Prostate gland (tissue), 2 donors: ENCODE measurements around the gene TBC1D22A. TPM values are rescaled to one million over a fixed set of nuclear protein-coding genes. Genes with fewer than 3 reads are reported as not detected.

Experiments
- DNase-seq: peaks from one replicate; pipeline ENCODE4 v3.0.0-alpha.2; 2019; ENCODE audit warnings: low spot score
- H3K27ac ChIP-seq, 2 donors: fragments of 200-600 bp; sonication (generic); 2 replicates each; pipeline ENCODE4 v1.5.1; 2017 to 2019
- H3K27me3 ChIP-seq: fragments of 200-600 bp; sonication (generic); replicated peaks from 2 replicates; pipeline ENCODE4 v1.5.1; 2019; ENCODE audit not compliant: insufficient read depth
- H3K36me3 ChIP-seq, 2 donors: fragments of 200-600 bp; sonication (generic); 1 replicate in 1 of 2; 2 replicates in 1 of 2; pipeline versions ENCODE4 v1.5.1 to v1.8.1; 2017 to 2019
- H3K4me1 ChIP-seq: fragments of 200-600 bp; sonication (generic); replicated peaks from 2 replicates; pipeline ENCODE4 v1.5.1; 2019
- H3K4me3 ChIP-seq, 2 donors: fragments of 200-600 bp; sonication (generic); 2 replicates each; pipeline ENCODE4 v1.5.1; 2017 to 2019
- H3K9me3 ChIP-seq: fragments of 200-600 bp; sonication (generic); 2 replicates; pipeline ENCODE4 v1.5.1; 2017
- CTCF ChIP-seq, 4 experiments: fragments of 200-600 bp in 2 of 4; fragments of 450-650 bp in 2 of 4; sonication (generic) in 2 of 4; IDR thresholded peaks; 1 replicate in 3 of 4; 2 replicates in 1 of 4; pipeline ENCODE4 v1.5.1; 2016 to 2019; ENCODE audit warnings: antibody characterized with exemption in 4 of 4, mild to moderate bottlenecking in 2 of 4, moderate library complexity in 2 of 4
- POLR2A ChIP-seq: fragments of 450-650 bp; IDR thresholded peaks from one replicate; pipeline ENCODE4 v1.6.1; 2016; ENCODE audit warnings: antibody characterized with exemption, mild to moderate bottlenecking
- POLR2AphosphoS5 ChIP-seq: sonication (generic); formaldehyde crosslinking; IDR thresholded peaks from one replicate; pipeline ENCODE4 v1.6.1; 2017; ENCODE audit warnings: antibody characterized with exemption
- WGBS: methylation state at CpG from one replicate; pipeline ENCODE4 v1.1.5; 2018; 5-methylcytosine and 5-hydroxymethylcytosine counted together
- intact Hi-C: fragments of 100-400 bp; cut with DNase I; formaldehyde crosslinking; loops from one replicate; pipeline ENCODE4 v1.14.2; 2022
- total RNA-seq, 2 donors: library from RNA; depleted of rRNA; stranded (reverse); fragments of >200 nt; gene quantifications; one replicate each; pipeline ENCODE4 v1.1.0, GENCODE V29; 2016

TBC1D22A gene
- total RNA-seq, 2 donors from 2014 or later, result 16.0 to 30.7 TPM

GRCh38 chr22:46907241-46908215 is 145.1 kb downstream of the TBC1D22A start:
- no peak for DNase-seq
- WGBS, result 94% methylated on average over 24 of the region's 24 CpGs

GRCh38 chr22:46908641-46909107 is 146.2 kb downstream of the TBC1D22A start:
- no peak overlapping the region for H3K4me3 ChIP-seq
- no peaks in the 10 kb centered on the region for H3K4me1 ChIP-seq
- no peak for DNase-seq
- no peaks in the 10 kb centered on the region for H3K9me3 ChIP-seq
- no peak overlapping the region for H3K27ac ChIP-seq
- intact Hi-C loops, result no loop called here
- TF ChIP-seq POLR2AphosphoS5 (no peak), POLR2A (no peak), CTCF (IDR thresholded peaks at IDR 0.05) (no peak)
- 88% methylated on average over 15 of the region's 15 CpGs for WGBS
- H3K27me3 ChIP-seq, result no peaks in the 10 kb centered on the region
- H3K36me3 ChIP-seq, result no peaks in the 10 kb centered on the region

More at GRCh38 chr22:46907241-46908215, 145.1 kb downstream of the TBC1D22A start:
- Histone ChIP-seq H3K27me3 (no peaks in the 10 kb centered on the region), H3K9me3 (no peaks in the 10 kb centered on the region), H3K36me3 (no peaks in the 10 kb centered on the region), H3K4me1 (no peaks in the 10 kb centered on the region), H3K27ac (no peak overlapping the region), H3K4me3 (no peak overlapping the region)
- intact Hi-C loops, result no loop called here
- TF ChIP-seq POLR2A, result no peak
- no peak for TF ChIP-seq POLR2AphosphoS5
- TF ChIP-seq CTCF (IDR thresholded peaks at IDR 0.05), result no peak

GRCh38 chr22:46909237-46910030 is 147.0 kb downstream of the TBC1D22A start:
- Histone ChIP-seq H3K27ac (no peak overlapping the region), H3K36me3 (no peaks in the 10 kb centered on the region), H3K4me3 (no peak overlapping the region), H3K9me3 (no peaks in the 10 kb centered on the region), H3K27me3 (no peaks in the 10 kb centered on the region), H3K4me1 (no peaks in the 10 kb centered on the region)
- TF ChIP-seq POLR2AphosphoS5 (no peak), CTCF (IDR thresholded peaks at IDR 0.05) (no peak), POLR2A (no peak)
- intact Hi-C loops, result no loop called here
- DNase-seq, result no peak
- 95% methylated on average over 26 of the region's 26 CpGs for WGBS

GRCh38 chr22:46910624-46911023 is 148.2 kb downstream of the TBC1D22A start:
- H3K9me3 ChIP-seq, result no peaks in the 10 kb centered on the region
- no peak for DNase-seq
- H3K36me3 ChIP-seq, result no peaks in the 10 kb centered on the region
- TF ChIP-seq POLR2A, result no peak
- no peak for TF ChIP-seq POLR2AphosphoS5
- TF ChIP-seq CTCF (IDR thresholded peaks at IDR 0.05), result no peak
- no peaks in the 10 kb centered on the region for H3K27me3 ChIP-seq
- no peaks in the 10 kb centered on the region for H3K4me1 ChIP-seq
- H3K4me3 ChIP-seq, result no peak overlapping the region
- intact Hi-C loops, result no loop called here
- no peak overlapping the region for H3K27ac ChIP-seq
- 94% methylated on average over 9 of the region's 9 CpGs for whole genome bisulfite sequencing
